ENCODE measurements around the gene MNDA. TPM values are rescaled to one million over a fixed set of nuclear protein-coding genes. Genes with fewer than 3 reads are reported as not detected.

MNDA gene
- total RNA-seq (2014; rRNA removed; shearing (Covaris generic)) = not detected in 2 replicates

DNA sequence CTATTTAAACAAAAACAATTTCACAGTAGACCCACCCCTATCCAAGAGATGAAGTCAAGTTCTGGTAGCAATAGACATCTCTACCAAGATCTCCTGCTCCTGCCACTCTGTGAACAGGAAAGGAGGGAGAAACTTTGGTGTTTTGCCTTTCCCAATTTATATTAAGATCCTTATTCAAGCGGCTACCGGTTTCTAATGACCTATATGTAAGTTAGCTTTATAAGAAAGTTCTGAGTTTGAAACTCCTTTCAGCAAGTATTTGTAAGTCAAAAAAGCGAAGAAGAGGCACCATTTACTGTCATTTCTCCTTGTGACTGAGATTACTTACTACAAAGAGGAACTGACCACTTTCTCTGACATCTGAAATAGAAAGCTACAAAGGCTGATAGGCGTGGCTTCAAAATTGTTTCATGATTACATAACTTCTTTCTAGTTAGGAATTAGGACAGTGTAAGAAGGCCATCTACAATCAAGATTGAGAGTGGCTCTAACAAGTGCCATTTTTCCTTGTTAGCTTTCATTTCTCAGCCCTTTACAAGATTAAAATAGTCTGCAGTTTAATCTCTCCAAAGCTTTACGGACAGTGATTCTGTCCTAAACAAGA, at the start of gene MNDA:
Gene MNDA (plus strand): TSS at position 448 of the 604 bp plus-strand sequence. CDS start 10,803 bp downstream, outside the sequence.

Small RNA genes lying within 50 kb of the gene (small RNA-seq; reads per million reads assigned to genes)
- gene OR2AQ1P = not detected

Other genes with a start within 250 kb of the MNDA start
- gene OR10Z1, start 226.1 kb upstream of the MNDA start, total RNA-seq (2014; rRNA removed; shearing (Covaris generic)) = not detected in 2 replicates
- not detected in 2 replicates for gene SPTA1, start 144.6 kb upstream of the MNDA start, total RNA-seq (2014; rRNA removed; shearing (Covaris generic))
- not detected in 2 replicates for gene OR6K2, start 130.7 kb upstream of the MNDA start, total RNA-seq (2014; rRNA removed; shearing (Covaris generic))
- gene OR6K3, start 110.6 kb upstream of the MNDA start, total RNA-seq (2014; rRNA removed; shearing (Covaris generic)) = not detected in 2 replicates
- not detected in 2 replicates for gene OR6K6, start 76.6 kb upstream of the MNDA start, total RNA-seq (2014; rRNA removed; shearing (Covaris generic))
- gene OR6N1, start 59.2 kb upstream of the MNDA start, total RNA-seq (2014; rRNA removed; shearing (Covaris generic)) = not detected in 2 replicates
- gene OR6N2, start 50.1 kb upstream of the MNDA start, total RNA-seq (2014; rRNA removed; shearing (Covaris generic)) = not detected in 2 replicates
- not detected in 2 replicates for gene PYHIN1, start 100.2 kb downstream of the MNDA start, total RNA-seq (2014; rRNA removed; shearing (Covaris generic))
- 68.0 and 81.2 TPM in 2 replicates for gene IFI16, start 178.6 kb downstream of the MNDA start, total RNA-seq (2014; rRNA removed; shearing (Covaris generic))
- gene AIM2, start 245.4 kb downstream of the MNDA start, total RNA-seq (2014; rRNA removed; shearing (Covaris generic)) = 4.6 and 9.0 TPM in 2 replicates

All from A375 (cell line).